ENCODE measurements around the gene YIPF7.

YIPF7 gene

GRCh38 chr4:44651425-44651824 lies at the start of gene YIPF7:
Gene YIPF7 (minus strand): TSS chr4:44651625. CDS start chr4:44650100, 1,525 bp downstream.
- DNase-seq (ENCODE audit: low read depth in 2 of 2): no peak

GRCh38 chr4:44701037-44701436 lies 49.6 kb upstream of the YIPF7 start:
- DNase-seq (ENCODE audit: low read depth in 2 of 2): no peak

- no peak for DNase-seq (ENCODE audit: low read depth in 2 of 2)
Observed at GRCh38 chr4:44700427-44700826, 49.0 kb upstream of the YIPF7 start.

- no peak for DNase-seq (ENCODE audit: low read depth in 2 of 2)
Observed at GRCh38 chr4:44684648-44685047, 33.2 kb upstream of the YIPF7 start.

- no peak for DNase-seq (ENCODE audit: low read depth in 2 of 2)
Observed at GRCh38 chr4:44679060-44679459, 27.6 kb upstream of the YIPF7 start.

- peak; percentile 65 to 68 for DNase-seq (ENCODE audit: low read depth in 2 of 2)
Observed at GRCh38 chr4:44678094-44679041, 26.9 kb upstream of the YIPF7 start, which contains the start of gene GUF1. Gene GUF1 (plus strand): TSS chr4:44678420. CDS start chr4:44678623, 203 bp downstream.

GRCh38 chr4:44675366-44675765 lies 23.9 kb upstream of the YIPF7 start:
- DNase-seq (ENCODE audit: low read depth in 2 of 2): no peak

- no peak for DNase-seq (ENCODE audit: low read depth in 2 of 2)
Observed at GRCh38 chr4:44674471-44674870, 23.0 kb upstream of the YIPF7 start.

- no peak for DNase-seq (ENCODE audit: low read depth in 2 of 2)
Observed at GRCh38 chr4:44671636-44672035, 20.2 kb upstream of the YIPF7 start.

GRCh38 chr4:44670506-44671199 lies 19.2 kb upstream of the YIPF7 start:
- DNase-seq (ENCODE audit: low read depth in 2 of 2): no peak

GRCh38 chr4:44668526-44668925 lies 17.1 kb upstream of the YIPF7 start:
- no peak for DNase-seq (ENCODE audit: low read depth in 2 of 2)

- DNase-seq (ENCODE audit: low read depth in 2 of 2): no peak
Observed at GRCh38 chr4:44663539-44664263, 12.3 kb upstream of the YIPF7 start.

GRCh38 chr4:44662623-44663005 lies 11.2 kb upstream of the YIPF7 start:
- no peak for DNase-seq (ENCODE audit: low read depth in 2 of 2)

- no peak for DNase-seq (ENCODE audit: low read depth in 2 of 2)
Observed at GRCh38 chr4:44661940-44662622, 10.7 kb upstream of the YIPF7 start.

- DNase-seq (ENCODE audit: low read depth in 2 of 2): no peak
Observed at GRCh38 chr4:44660396-44660795, 9.0 kb upstream of the YIPF7 start.

GRCh38 chr4:44652002-44652401 lies 577 bp upstream of the YIPF7 start:
- DNase-seq (ENCODE audit: low read depth in 2 of 2): no peak

- DNase-seq (ENCODE audit: low read depth in 2 of 2): no peak
Observed at GRCh38 chr4:44646151-44646550, 5.3 kb downstream of the YIPF7 start.

GRCh38 chr4:44638091-44638490 lies 13.3 kb downstream of the YIPF7 start:
- DNase-seq (ENCODE audit: low read depth in 2 of 2): no peak

GRCh38 chr4:44632733-44633132 lies 18.7 kb downstream of the YIPF7 start:
- DNase-seq (ENCODE audit: low read depth in 2 of 2): no peak

GRCh38 chr4:44632089-44632488 lies 19.3 kb downstream of the YIPF7 start:
- DNase-seq (ENCODE audit: low read depth in 2 of 2): no peak

- DNase-seq (ENCODE audit: low read depth in 2 of 2): peak; percentile 7 to 17
Observed at GRCh38 chr4:44629280-44629866, 22.1 kb downstream of the YIPF7 start.
